GM21515 (cell line): ENCODE measurements around the gene TPSAB1.
"Not testable (repeated sequence)": the region's sequence is repeated elsewhere in the genome, so short reads cannot be mapped to it uniquely, and the experiment has no call there.

ENCODE experiments used
- ATAC-seq: cut with Tn5 transposase; IDR thresholded peaks from one replicate; pipeline ENCODE4 v1.9.1; 2021; ENCODE audit not compliant: unreplicated experiment

Gene TPSAB1

DNA sequence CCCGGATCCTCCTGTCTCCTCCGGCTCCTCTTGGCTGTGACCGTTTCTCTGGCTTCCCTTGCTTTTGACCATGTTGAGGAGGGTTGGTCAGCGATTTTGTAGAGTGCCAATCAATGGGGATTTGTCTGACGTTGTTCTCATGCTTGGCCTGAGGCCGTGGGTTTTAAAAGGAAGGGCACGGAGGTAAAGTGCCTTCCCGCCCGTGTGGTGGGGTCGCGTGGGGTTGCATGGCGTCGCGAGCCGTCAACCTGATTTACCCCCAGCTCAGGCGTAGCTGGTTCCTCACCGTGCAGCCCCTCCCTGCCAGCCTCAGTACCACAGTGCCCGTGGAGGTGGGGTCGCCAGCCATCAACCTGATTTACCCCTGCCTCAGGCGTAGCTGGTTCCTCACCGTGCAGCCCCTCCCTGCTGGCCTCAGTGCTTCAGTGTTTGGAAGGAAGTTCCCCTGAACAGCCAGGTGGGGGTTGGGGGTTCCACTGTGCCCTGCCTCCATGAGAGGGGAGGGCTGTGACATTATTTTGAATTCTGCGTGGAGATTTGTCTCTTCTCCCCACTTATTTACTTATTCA, 5.0 kb downstream of the TPSAB1 start:
- no peak for ATAC-seq

GRCh38 chr16:1247903-1248537, 7.5 kb downstream of the TPSAB1 start:
- ATAC-seq: not testable (repeated sequence)

DNA sequence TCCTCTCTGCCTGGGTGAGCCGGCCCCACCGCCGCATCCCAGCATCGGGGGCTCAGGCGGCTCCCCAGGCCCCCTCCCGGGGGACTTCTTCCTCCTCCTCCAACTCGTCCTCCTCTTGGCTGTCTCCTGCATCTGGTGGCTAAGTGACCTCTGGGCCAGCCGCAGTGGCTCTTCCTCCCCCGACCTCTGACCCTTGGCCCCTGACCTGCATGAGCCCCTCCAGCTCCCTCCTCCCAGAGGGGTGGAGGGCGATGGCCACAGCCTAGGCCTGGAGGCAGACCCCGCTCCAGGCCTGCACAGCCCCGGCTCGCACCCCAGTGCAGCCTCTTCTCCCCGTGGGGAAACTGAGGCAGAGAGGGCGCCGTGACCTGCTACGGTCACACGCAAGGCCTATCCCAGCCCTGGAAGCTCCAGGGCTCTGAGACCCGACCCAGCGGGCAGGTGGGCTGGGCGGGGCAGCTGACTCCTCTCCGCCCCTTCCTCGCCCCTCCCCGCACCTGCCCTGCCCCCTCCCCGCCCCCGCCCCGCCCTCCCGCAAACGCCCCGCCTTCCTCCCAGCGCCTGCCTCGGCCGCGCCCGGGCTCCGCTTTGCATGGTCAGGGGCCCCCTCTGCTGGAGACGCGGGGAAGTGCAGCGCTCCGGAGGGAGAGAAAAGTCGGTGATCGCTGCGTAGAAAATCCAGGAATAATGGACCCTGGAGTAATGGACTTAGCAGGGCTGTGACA, 8.7 kb downstream of the TPSAB1 start:
- ATAC-seq: not testable (repeated sequence)

- ATAC-seq: not testable (repeated sequence)
Measured at GRCh38 chr16:1253701-1254364, 13.3 kb downstream of the TPSAB1 start.

DNA sequence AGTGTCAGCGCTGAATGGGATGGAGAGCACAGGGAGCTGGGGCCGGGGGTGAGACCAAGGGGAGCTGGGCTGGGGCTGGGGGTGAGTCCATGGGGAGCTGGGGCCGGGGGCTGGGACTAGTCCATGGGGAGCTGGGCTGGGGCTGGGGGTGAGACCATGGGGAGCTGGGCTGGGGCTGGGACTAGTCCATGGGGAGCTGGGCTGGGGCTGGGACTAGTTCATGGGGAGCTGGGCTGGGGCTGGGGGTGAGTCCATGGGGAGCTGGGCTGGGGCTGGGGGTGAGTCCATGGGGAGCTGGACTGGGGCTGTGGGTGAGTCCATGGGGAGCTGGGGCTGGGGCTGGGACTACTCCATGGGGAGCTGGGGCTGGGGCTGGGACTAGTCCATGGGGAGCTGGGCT, 14.3 kb downstream of the TPSAB1 start:
- ATAC-seq: not testable (repeated sequence)

DNA sequence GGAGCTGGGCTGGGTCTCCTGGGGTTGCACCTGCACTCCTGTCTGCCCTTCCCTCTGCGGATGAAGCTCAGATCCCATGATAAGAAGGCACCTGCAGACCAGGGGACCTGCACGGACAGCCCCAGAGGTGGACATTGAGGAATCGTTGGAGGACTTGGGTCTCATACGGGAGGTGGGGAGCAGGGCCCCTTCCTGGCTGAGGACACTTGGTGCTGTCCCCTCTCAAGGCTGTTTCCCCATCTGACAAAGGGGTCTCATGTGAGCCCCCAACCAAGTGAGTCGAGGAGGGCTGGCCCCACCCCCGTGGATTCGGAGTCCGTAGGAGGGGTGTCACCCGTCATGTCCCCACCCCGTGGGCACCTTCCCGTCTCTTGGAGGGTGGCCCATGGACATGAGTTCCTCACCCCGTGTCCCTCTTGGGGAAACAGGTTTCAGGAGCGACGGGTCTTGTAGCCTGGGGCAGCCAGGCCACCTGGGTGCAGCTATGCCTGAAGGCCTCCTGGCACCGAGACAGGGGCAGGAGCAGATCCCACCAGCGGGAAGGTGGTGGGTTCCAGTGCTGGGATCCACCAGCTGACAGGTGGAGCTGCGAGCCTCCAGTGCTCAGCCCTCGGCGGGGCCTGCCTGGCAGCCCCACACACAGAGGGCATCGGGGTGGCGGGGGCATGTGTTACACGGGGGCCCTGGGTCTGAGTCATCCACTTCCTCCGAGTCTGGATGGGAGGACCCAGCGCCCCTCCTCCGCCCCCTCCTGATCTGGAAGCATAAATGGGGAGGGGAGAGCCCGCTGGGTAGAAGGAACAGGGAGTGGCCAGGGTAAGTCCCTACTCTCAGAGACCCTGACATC, 15.0 kb downstream of the TPSAB1 start, which contains the start of gene TPSD1:
TPSD1 (plus strand) TSS at position 794 of the 847 bp plus-strand sequence. CDS start 212 bp downstream, outside the sequence.
- ATAC-seq: not testable (repeated sequence)

- ATAC-seq: not testable (repeated sequence)
Measured at GRCh38 chr16:1256296-1256873, 15.9 kb downstream of the TPSAB1 start.

DNA sequence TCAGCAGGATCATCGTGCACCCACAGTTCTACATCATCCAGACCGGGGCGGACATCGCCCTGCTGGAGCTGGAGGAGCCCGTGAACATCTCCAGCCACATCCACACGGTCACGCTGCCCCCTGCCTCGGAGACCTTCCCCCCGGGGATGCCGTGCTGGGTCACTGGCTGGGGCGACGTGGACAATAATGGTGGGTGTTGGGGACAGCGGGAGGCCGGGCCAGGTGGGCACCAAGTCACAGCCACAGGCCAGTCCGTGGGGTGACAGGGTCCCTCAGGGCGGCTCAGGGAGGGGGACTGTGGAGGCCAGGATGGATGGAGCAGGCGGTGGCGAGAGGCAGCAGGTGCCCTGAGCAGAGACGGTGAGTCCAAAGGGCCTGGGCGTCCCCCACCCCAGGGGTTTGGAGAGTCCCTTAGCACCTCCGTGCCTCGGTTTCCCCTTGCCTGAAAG, 16.4 kb downstream of the TPSAB1 start:
- ATAC-seq: no peak

DNA sequence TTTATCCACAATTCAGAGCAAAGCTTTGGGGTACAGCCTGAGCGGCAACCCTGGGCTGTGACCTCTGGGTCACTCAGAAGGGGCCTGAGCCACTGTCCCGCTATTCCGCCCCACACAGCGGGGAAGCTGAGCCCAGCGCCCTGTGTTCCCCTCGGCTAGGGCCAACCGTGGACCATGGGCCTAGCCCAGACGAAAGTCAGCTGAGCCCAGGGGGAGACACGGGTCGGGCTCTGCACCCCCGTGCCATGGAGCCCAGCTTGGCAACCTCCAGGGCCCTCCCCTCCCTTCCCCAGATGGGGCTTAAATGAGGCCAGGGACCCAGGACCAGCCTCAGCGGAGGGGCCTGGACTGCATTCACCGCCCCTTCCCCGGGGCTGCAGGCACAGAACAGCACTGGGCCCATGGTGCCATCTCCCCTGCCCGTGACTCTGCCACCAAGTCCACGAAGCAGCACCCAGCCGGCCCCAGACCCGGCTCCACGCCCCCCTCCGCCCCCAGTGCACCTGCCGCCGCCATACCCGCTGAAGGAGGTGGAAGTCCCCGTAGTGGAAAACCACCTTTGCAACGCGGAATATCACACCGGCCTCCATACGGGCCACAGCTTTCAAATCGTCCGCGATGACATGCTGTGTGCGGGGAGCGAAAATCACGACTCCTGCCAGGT, 17.2 kb downstream of the TPSAB1 start:
- no peak for ATAC-seq

DNA sequence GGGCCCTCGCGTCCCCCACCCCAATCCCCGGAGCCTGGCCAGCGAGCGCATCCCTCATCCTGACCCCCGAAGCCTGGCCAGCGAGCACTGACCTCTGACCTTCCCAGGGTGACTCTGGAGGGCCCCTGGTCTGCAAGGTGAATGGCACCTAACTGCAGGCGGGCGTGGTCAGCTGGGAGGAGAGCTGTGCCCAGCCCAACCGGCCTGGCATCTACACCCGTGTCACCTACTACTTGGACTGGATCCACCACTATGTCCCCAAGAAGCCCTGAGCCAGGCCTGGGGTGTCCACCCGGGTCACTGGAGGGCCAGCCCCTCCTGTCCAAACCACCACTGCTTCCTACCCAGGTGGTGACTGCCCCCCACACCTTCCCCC, 17.7 kb downstream of the TPSAB1 start:
- ATAC-seq: no peak

GRCh38 chr16:1258906-1259759, 18.6 kb downstream of the TPSAB1 start:
- ATAC-seq: no peak

DNA sequence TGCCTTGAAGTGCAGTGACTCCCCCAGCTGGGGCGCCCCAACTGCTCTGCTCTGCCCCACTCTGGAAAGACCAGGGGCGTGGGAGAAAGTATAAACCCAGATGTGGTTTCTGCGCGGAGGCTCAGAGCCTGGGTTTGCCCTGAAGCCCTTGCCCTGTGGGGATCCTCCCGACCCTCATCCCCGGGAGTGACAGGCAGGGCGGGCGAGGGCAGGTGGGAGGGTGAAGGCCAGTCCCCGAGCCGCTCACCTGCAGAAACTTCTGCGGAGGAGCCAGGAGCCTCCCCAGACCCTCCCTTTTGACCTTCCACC, 19.2 kb downstream of the TPSAB1 start:
- no peak for ATAC-seq

DNA sequence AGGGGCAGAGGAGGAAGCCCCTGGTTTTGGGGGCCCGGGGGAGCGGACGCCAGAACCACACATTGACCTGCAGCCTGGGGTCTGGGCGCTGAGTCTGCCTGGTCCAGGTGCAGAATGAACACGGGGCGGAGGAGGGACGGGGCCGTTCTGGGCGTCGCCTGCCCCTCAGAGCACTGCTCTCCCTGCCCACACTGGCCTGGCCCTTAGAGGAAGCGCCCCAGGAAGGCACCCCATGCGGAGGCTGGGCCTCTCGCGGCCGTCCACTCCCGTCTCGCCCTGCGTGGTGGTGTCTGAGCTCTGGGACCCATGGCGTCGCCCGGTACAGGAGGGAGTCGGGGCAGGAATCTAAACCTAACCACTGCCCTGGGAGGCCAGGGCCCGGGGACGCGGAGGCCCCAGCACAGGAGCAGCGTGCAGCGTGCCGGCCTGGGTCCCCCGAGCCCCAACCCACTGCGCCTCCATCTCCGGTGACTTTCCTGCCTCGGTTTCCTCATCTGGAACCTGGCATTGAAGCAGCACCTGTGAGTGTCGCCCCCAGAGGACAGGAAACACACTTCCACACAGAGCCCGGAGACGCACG, 19.7 kb downstream of the TPSAB1 start:
- no peak for ATAC-seq

GRCh38 chr16:1261131-1261892, 20.8 kb downstream of the TPSAB1 start:
- no peak for ATAC-seq

DNA sequence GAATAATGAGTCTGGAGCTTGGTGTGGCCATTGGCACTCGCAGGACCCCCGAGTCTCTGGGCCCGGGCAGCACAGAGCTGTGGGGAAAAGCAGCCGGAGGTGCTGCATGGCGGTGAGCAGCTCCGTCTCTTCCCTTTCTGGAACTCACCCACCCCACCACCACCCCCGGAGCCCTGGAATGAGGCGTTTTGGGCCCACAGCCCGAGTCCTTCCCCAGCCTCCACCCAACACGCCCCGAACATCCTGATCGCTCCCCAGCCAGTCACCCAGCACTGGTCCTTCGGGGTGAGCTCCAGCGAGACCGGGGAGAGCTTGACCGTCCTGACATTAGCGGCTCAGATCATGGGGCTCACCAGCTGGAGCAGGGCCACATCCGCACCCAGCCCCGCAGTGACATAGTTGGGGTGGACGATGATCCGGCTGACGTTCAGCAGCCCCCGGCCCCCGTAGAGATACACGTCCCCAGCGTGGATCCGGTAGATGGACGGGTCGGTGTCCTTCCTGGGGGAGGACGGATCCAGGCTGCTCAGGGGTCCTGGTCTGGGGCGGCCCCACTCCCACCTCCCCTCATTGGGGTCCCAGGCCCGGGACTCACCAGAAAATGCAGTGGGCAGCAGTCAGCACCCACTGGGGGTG, 21.8 kb downstream of the TPSAB1 start:
- no peak for ATAC-seq

- ATAC-seq: no peak
Measured at GRCh38 chr16:1262846-1263221, 22.3 kb downstream of the TPSAB1 start.

- ATAC-seq: no peak
Measured at GRCh38 chr16:1263591-1264344, 23.3 kb downstream of the TPSAB1 start.
